Upper lobe of left lung (tissue), 4 donors: Measurements from ENCODE around the gene RNU1-1.
"Not testable (repeated sequence)": the region's sequence is repeated elsewhere in the genome, so short reads cannot be mapped to it uniquely, and the experiment has no call there.

Experiments used
- POLR2A ChIP-seq, 4 donors: fragments of 450-650 bp; IDR thresholded peaks; one replicate each; pipeline ENCODE4 v1.5.1; 2016 to 2017; ENCODE audit warnings: antibody characterized with exemption in 4 of 4, mild to moderate bottlenecking in 2 of 4
- POLR2AphosphoS5 ChIP-seq, 2 donors: sonication (generic); formaldehyde crosslinking; IDR thresholded peaks; one replicate each; pipeline ENCODE4 v1.5.1; 2017; ENCODE audit warnings: antibody characterized with exemption in 2 of 2
- TF ChIP-seq, protein P1 (sequence below), 6 experiments: fragments of 450-650 bp in 4 of 6; fragments of 200-600 bp in 2 of 6; sonication (generic) in 2 of 6; IDR thresholded peaks; one replicate each; pipeline ENCODE4 v1.5.1; 2016 to 2019; ENCODE audit warnings: antibody characterized with exemption in 6 of 6

DNA sequence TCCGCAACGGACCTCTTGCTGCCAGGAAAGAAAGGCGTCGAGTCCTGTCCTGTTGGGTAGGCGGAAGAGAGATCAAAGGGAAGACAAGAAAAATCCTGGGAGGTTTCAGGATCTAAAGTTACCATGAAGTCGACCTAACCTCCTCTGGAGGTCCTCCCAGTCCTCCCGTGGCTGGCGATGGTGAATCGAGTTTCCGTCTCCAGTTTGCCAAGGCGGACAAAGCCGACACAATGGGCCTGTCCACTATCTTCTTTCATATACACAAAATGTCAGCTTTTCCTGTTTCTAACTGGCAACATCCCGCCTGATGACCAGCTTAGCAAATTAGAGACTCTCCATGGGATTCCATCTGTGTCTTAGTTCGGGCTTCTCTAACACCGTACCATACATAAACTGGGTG, 22.7 kb upstream of the RNU1-1 start:
- TF ChIP-seq, protein P1, sequence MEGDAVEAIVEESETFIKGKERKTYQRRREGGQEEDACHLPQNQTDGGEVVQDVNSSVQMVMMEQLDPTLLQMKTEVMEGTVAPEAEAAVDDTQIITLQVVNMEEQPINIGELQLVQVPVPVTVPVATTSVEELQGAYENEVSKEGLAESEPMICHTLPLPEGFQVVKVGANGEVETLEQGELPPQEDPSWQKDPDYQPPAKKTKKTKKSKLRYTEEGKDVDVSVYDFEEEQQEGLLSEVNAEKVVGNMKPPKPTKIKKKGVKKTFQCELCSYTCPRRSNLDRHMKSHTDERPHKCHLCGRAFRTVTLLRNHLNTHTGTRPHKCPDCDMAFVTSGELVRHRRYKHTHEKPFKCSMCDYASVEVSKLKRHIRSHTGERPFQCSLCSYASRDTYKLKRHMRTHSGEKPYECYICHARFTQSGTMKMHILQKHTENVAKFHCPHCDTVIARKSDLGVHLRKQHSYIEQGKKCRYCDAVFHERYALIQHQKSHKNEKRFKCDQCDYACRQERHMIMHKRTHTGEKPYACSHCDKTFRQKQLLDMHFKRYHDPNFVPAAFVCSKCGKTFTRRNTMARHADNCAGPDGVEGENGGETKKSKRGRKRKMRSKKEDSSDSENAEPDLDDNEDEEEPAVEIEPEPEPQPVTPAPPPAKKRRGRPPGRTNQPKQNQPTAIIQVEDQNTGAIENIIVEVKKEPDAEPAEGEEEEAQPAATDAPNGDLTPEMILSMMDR (IDR thresholded peaks at IDR 0.05), result not testable (repeated sequence)
- TF ChIP-seq POLR2A, POLR2AphosphoS5 (IDR thresholded peaks at IDR 0.05): not testable (repeated sequence)
